PC-9 (cell line): ENCODE data around the gene MGAT2. TPM values are rescaled to one million over a fixed set of nuclear protein-coding genes. Genes with fewer than 3 reads are reported as not detected.
A peak's percentile ranks its signal among the peaks of the same experiment; 100 is the strongest.

Experiments
- BruUV-seq: library from RNA; stranded (reverse); fragments of 400-500 nt; replicated peaks from 2 replicates; lab custom pipeline; 2021; lab: Mats Ljungman, UMichigan
- CTCF ChIA-PET: fragments of 300-600 bp; sonication (Branson Sonifier 250); formaldehyde crosslinking; loops from one replicate; lab custom pipeline; 2022; ENCODE audit warnings: antibody characterized with exemption; lab: Charles Lee
- POLR2A ChIA-PET: fragments of 300-600 bp; sonication (Branson Sonifier 250); formaldehyde crosslinking; loops from one replicate; lab custom pipeline; 2022; ENCODE audit warnings: antibody characterized with exemption; ENCODE audit not compliant: unreplicated experiment; lab: Charles Lee
- DNase-seq, 2 experiments: peaks; one replicate each; pipeline versions ENCODE4 v3.0.0 to v3.0.0-alpha.2; 2015 to 2022; ENCODE audit warnings: mixed read lengths in 1 of 2
- H2AFZ ChIP-seq: fragments of 200-600 bp; sonication (generic); 2 replicates; pipeline ENCODE4 v1.8.1; 2017; ENCODE audit warnings: antibody characterized with exemption
- H3F3A ChIP-seq: fragments of 200-600 bp; sonication (generic); 2 replicates; pipeline ENCODE4 v1.8.1; 2017; ENCODE audit warnings: antibody characterized with exemption, mild to moderate bottlenecking, low read depth; ENCODE audit not compliant: insufficient read depth
- H3K27ac ChIP-seq: fragments of 200-600 bp; sonication (generic); 2 replicates; pipeline ENCODE4 v1.6.1; 2016; ENCODE audit warnings: mixed run types
- H3K27me3 ChIP-seq: fragments of 200-600 bp; sonication (generic); 2 replicates; pipeline ENCODE4 v1.6.1; 2016; ENCODE audit warnings: low read depth, mixed run types; ENCODE audit not compliant: insufficient read depth
- H3K36me3 ChIP-seq: fragments of 200-600 bp; sonication (generic); 2 replicates; pipeline ENCODE4 v1.6.1; 2016; ENCODE audit warnings: low read depth, mixed run types
- H3K4me1 ChIP-seq: fragments of 200-600 bp; sonication (generic); replicated peaks from 2 replicates; pipeline ENCODE4 v1.6.1; 2016; ENCODE audit warnings: mixed run types; ENCODE audit not compliant: insufficient read depth
- H3K4me2 ChIP-seq: fragments of 200-600 bp; sonication (generic); 2 replicates; pipeline ENCODE4 v1.6.1; 2017; ENCODE audit warnings: mixed run types
- H3K4me3 ChIP-seq: fragments of 200-600 bp; sonication (generic); 2 replicates; pipeline ENCODE4 v1.6.1; 2016; ENCODE audit warnings: mixed run types
- H3K79me2 ChIP-seq: fragments of 200-600 bp; sonication (generic); 2 replicates; pipeline ENCODE4 v1.6.1; 2017; ENCODE audit warnings: low read depth, mixed run types
- H3K9me2 ChIP-seq: fragments of 200-600 bp; sonication (generic); 2 replicates; pipeline ENCODE4 v1.8.1; 2017; ENCODE audit warnings: mild to moderate bottlenecking; ENCODE audit not compliant: insufficient read depth
- H3K9me3 ChIP-seq: fragments of 200-600 bp; sonication (generic); 2 replicates; pipeline ENCODE4 v1.8.1; 2016; ENCODE audit warnings: low read depth; ENCODE audit not compliant: insufficient read depth
- H4K20me1 ChIP-seq: fragments of 200-600 bp; sonication (generic); 2 replicates; pipeline ENCODE4 v1.8.1; 2017; ENCODE audit not compliant: insufficient read depth
- EZH2 ChIP-seq: fragments of 200-600 bp; sonication (generic); IDR thresholded peaks from 2 replicates; pipeline ENCODE4 v1.8.0; 2017; ENCODE audit warnings: antibody characterized with exemption, low read depth
- intact Hi-C: fragments of 100-400 bp; cut with micrococcal nuclease; formaldehyde crosslinking; loops from one replicate; pipeline ENCODE4 v1.10.0; 2022; ENCODE audit not compliant: unreplicated experiment
- total RNA-seq: library from RNA; stranded (reverse); gene quantifications from 2 replicates; pipeline ENCODE4 v1.2.3, GENCODE V29; 2021
- TF ChIP-seq, protein P1 (sequence below): fragments of 200-600 bp; sonication (generic); conservative IDR thresholded peaks from 2 replicates; pipeline ENCODE4 v1.6.1; 2017; ENCODE audit warnings: mixed run types, antibody characterized with exemption, mild to moderate bottlenecking, moderate library complexity

The MGAT2 gene
- total RNA-seq, 1 experiment from 2014 or later, result 22.0 TPM

DNA sequence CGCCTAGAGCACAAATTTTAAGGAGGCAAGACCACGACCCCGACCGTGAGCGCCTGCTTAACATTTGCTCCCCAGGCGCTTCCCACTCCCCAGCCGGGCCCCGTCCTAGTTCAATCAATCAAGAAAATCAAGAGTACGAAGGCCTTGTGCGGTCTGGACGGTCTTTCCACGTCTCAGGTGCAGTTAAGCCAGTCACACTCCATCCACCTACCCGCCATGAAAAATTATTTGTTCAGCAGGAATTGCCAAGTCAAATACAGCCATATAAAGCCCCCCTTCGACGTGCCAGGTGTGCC is 22.5 kb upstream of the MGAT2 start:
- peak overlapping the region; percentile 83 for H3K27ac ChIP-seq
- H3K27me3 ChIP-seq, result no peaks in the 10 kb centered on the region
- H3F3A ChIP-seq, result peaks cover 13% of the 10 kb centered on the region
- ChIA-PET POLR2A (interaction anchor here (1.0 kb wide), 1 partner anchor 11 kb away, joined by 3 read pairs; no protein-coding TSS in a partner anchor), CTCF (interaction anchor here (0.6 to 1.8 kb wide), 2 partner anchors 11 to 358 kb away, joined by 4 to 6 read pairs; partner anchors contain the start of gene RPS29)
- intact Hi-C loops, result loop anchor here (1.0 kb wide), 1 partner anchor 22 kb away; the partner anchor contains the start of genes MGAT2 and RPL36AL
- H3K79me2 ChIP-seq, result peaks cover 59% of the 10 kb centered on the region
- H4K20me1 ChIP-seq, result no peaks in the 10 kb centered on the region
- BruUV-seq, result no TSS peak
- TF ChIP-seq, protein P1, sequence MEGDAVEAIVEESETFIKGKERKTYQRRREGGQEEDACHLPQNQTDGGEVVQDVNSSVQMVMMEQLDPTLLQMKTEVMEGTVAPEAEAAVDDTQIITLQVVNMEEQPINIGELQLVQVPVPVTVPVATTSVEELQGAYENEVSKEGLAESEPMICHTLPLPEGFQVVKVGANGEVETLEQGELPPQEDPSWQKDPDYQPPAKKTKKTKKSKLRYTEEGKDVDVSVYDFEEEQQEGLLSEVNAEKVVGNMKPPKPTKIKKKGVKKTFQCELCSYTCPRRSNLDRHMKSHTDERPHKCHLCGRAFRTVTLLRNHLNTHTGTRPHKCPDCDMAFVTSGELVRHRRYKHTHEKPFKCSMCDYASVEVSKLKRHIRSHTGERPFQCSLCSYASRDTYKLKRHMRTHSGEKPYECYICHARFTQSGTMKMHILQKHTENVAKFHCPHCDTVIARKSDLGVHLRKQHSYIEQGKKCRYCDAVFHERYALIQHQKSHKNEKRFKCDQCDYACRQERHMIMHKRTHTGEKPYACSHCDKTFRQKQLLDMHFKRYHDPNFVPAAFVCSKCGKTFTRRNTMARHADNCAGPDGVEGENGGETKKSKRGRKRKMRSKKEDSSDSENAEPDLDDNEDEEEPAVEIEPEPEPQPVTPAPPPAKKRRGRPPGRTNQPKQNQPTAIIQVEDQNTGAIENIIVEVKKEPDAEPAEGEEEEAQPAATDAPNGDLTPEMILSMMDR, result no peak
- no peak for TF ChIP-seq EZH2
- peak overlapping the region; percentile 100 for H3K4me3 ChIP-seq
- H2AFZ ChIP-seq, result peak overlapping the region; percentile 91
- H3K9me3 ChIP-seq, result no peaks in the 10 kb centered on the region
- H3K4me1 ChIP-seq, result peaks cover 29% of the 10 kb centered on the region
- peak overlapping the region; percentile 72 for H3K4me2 ChIP-seq
- H3K9me2 ChIP-seq, result no peaks in the 10 kb centered on the region
- no peaks in the 10 kb centered on the region; the same call in 1 of the 2 replicates for H3K36me3 ChIP-seq
- DNase-seq, result no peak

GRCh38 chr14:49598485-49599300 is 21.9 kb upstream of the MGAT2 start, which contains the start of gene LRR1:
Gene LRR1, plus strand, starts transcription at chr14:49598940. Its CDS starts 81 bp downstream, at chr14:49599021.
- peak; percentile 72 to 88 for DNase-seq
- Histone ChIP-seq H3K4me1 (peaks cover 29% of the 10 kb centered on the region), H4K20me1 (no peaks in the 10 kb centered on the region), H3K36me3 (no peaks in the 10 kb centered on the region; the same call in 1 of the 2 replicates), H2AFZ (peak within 1 kb of the TSS; percentile 91), H3K79me2 (peaks cover 59% of the 10 kb centered on the region), H3K4me3 (peak within 1 kb of the TSS; percentile 100), H3K27ac (peak within 1 kb of the TSS; percentile 83), H3K9me2 (no peaks in the 10 kb centered on the region), H3F3A (peaks cover 13% of the 10 kb centered on the region), H3K4me2 (peak within 1 kb of the TSS; percentile 87), H3K9me3 (no peaks in the 10 kb centered on the region), H3K27me3 (no peaks in the 10 kb centered on the region)
- CTCF ChIA-PET, result interaction anchor here (0.6 to 1.8 kb wide), 2 partner anchors 12 to 359 kb away, joined by 4 to 6 read pairs; partner anchors contain the start of gene RPS29
- POLR2A ChIA-PET, result interaction anchor here (0.6 to 1.0 kb wide), 5 partner anchors 12 to 648 kb away, joined by 3 to 4 read pairs (median 3); partner anchors contain the start of gene NEMF
- no TSS peak for BruUV-seq
- intact Hi-C loops, result loop anchor here (1.0 kb wide), 1 partner anchor 22 kb away; the partner anchor contains the start of genes MGAT2 and RPL36AL
- TF ChIP-seq, protein P1, result no peak
- TF ChIP-seq EZH2, result no peak

- ChIA-PET CTCF (no interaction called here), POLR2A (interaction anchor here (0.5 kb wide), 1 partner anchor 169 kb away, joined by 3 read pairs; no protein-coding TSS in a partner anchor)
- TF ChIP-seq, protein P1, result no peak
- TF ChIP-seq EZH2, result no peak
- intact Hi-C loops, result no loop called here
- peaks cover 4% of the 10 kb centered on the region; the same call in 1 of the 2 replicates for H3K36me3 ChIP-seq
- no peaks in the 10 kb centered on the region for H3K27me3 ChIP-seq
- H3K9me2 ChIP-seq, result no peaks in the 10 kb centered on the region
- no peak for DNase-seq
- H2AFZ ChIP-seq, result no peak overlapping the region
- H4K20me1 ChIP-seq, result no peaks in the 10 kb centered on the region
- 0 out of 2 replicates have a peak, but pooled peaks cover 3% of the 10 kb centered on the region for H3F3A ChIP-seq
- no peaks in the 10 kb centered on the region for H3K4me1 ChIP-seq
- H3K9me3 ChIP-seq, result no peaks in the 10 kb centered on the region
- H3K4me3 ChIP-seq, result no peak overlapping the region
- BruUV-seq, result no TSS peak
- H3K79me2 ChIP-seq, result 0 out of 2 replicates have a peak, but pooled peaks cover under 1% of the 10 kb centered on the region
- H3K27ac ChIP-seq, result no peak overlapping the region
- H3K4me2 ChIP-seq, result no peak overlapping the region
These were observed 13.0 kb upstream of the MGAT2 start for GRCh38 chr14:49607583-49607982.
